HG03342 (cell line): ENCODE results near the gene UBE2F.

Experiments
- ATAC-seq: cut with Tn5 transposase; IDR thresholded peaks from one replicate; pipeline ENCODE4 v1.9.1; 2021; ENCODE audit warnings: mild to moderate bottlenecking, moderate library complexity; ENCODE audit not compliant: unreplicated experiment

UBE2F gene

DNA sequence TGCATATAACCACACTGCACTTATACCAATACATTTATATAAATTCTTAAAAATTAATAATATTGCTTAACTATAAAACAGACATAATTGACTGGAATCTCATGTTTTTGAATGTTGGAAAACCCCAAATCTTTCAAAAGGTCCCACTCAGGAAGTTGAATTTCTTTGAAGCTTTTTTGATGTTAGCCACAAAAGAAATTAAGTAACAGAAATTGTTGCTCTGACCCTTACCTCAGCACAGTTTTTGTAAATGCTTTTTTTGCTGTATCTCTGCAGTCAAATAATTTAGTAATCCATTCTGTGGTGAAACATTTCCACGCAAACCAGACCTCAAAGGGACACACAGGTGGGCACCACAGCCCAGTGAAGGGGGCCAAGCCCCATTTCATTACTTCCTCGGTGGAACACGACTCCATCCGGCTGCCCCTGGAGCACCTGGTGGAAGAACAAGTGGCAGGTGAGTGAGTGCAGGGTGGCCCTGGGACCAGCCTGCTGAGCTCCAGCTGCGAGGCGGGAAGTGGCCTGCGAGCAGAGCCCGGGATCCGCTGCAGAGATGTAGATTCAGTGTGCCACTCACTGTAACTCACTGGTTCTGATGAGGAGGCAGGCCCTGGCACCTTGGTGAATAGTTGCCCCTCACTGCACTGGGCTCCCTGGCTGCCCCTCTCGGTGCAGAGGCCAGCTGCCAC, 102.4 kb downstream of the UBE2F start:
- ATAC-seq = no peak

DNA sequence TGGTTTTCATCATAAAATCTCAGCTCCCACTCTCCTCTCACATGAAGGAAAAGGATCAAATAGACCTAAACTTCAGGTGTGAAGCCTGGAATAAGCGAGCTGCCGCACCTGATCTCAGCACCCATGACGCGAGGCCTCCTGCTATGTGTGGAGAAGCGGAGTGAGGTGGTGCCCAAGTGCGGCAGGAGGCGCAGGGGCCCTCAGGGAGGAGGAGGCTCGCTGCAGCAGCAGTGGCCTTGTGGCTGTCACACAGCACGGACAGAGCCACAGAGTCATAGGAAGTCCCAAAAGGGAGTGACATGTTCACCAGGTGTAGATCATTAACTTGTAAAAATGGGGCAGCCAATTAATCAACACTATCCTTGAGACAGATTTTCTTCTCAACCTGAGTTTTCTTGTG, 103.1 kb downstream of the UBE2F start:
- no peak for ATAC-seq

DNA sequence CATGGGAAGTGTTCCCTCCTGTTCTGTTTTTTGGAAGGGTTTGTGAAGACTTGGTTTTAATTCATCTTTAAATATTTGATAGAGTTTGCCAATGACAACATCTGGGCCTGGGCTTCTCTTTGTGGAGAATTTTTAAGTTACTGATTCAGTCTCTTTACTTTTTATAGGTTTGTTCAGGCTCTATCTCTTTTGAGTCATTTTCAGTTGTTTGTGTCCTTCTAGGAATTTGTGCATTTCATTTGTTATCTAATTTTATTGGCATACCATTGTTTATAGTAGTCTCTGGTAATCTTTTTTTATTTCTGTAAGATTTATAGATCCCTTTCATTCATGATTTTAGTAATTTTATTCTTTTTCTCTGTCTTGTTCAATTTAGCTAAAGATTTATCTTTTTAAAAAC, 108.6 kb downstream of the UBE2F start:
- no peak for ATAC-seq

DNA sequence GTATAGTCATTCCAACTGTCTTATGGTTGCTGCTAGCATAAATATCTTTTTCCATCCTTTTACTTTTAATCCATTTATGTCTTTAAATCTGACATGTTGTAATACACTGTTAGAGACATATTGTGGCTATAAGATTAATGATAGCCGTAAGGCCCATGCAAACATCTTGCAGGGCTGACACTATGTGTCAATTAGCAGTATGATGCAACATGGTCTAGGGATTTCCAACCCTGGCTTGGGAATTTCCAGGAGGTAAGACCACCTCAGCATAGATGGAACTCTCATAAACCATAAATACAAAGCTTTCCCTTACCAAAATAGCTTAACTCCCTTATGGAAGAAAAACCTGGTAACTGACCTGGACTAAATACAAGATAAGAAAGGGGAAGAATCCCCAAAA, 110.5 kb downstream of the UBE2F start:
- no peak for ATAC-seq

DNA sequence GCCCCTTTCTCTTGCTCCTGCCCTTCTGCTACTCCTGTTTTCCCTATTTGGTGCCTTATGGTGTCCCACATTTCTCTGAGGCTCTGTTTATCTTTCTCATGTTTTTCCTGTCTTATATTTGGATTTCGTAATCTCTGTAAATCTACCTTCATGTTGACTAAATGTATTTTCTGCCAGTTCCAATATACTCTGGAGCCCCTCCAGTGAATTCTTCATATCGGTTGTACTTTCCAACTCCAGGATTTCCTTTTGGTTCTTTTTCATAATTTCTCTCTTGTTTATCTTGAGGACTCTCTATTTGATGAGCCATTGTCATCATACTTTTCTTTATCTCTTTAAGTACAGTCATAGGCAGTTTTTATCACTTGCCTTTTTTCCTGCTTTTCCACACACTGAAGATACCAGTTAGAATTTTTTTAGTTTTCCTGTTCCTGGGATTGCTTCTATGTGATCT, 113.1 kb downstream of the UBE2F start:
- ATAC-seq = no peak

DNA sequence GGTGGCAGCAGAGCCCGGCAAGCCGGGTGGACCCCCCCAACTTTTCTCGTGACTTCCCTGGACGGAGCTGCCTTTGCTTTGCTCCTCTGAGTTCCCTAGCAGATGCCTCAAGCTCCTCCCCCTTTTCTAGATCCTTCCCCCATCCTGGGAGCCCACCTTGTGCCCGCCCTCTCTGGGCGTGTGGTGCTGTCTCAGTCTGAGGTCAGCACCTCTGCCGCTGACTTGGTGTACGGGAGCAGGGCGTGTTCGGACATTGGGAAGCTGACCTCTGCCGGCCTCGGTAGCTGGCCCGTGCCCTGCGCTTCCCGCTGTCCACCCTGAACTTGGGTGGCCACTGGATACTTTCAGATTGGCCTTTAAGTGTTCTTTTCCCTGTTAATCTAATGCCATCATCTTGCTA, 113.7 kb downstream of the UBE2F start:
- ATAC-seq = no peak

DNA sequence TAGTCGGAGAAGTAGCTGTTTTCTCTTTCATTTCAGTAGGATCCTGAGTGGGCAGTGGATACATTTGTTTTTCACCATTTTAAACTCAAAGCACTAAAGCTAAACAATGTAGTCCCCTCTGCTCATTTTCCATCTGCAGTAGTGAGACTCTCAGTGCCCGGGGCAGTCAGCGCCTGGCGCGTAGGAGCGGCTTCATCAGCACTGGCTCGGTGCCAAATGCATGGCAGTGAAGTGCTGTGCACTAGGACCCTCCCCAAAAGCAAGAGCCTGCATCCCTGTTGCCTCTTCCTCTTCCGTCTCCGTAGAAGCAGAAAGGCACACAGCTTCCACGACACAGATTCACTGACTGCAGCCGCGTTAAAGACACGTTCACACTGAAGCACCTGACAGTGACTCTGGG, 114.3 kb downstream of the UBE2F start:
- ATAC-seq = no peak

DNA sequence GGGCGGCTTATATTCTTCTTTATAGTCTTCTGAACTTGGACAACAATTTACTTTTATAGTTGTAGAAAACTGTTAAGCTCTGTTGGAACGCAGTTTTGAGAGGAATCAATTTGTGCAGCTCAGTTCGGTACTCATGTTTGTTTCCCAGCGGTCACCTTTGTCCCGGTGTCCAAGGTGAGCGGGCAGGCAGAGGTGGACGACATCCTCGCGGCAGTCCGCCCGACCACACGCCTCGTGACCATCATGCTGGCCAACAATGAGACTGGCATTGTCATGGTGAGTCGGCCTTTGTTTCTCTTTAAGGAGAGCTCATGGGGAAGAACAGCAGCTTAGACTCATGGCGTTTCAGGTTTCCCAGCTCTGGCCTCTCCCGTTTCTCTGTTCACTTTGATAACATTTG, 114.7 kb downstream of the UBE2F start:
- ATAC-seq = no peak

DNA sequence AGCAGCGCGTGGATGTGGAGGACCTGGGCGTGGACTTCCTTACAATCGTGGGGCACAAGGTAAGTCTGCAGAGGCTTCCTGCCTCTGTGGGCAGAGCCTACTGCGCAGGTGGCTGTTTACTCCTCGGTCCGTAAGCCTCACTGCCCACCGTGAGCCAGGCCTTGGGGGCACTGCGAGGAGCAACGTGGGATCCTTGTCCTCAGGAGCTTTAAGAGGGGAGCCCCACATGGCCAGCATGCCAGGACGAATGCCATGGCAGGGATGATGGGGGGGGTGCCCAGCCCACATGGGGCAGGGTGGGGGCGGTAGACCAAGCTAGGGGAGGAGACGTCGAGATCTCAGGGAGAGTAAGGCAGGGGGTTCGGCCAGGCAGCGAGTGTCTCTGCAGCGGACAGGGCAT, 115.3 kb downstream of the UBE2F start:
- ATAC-seq = no peak

DNA sequence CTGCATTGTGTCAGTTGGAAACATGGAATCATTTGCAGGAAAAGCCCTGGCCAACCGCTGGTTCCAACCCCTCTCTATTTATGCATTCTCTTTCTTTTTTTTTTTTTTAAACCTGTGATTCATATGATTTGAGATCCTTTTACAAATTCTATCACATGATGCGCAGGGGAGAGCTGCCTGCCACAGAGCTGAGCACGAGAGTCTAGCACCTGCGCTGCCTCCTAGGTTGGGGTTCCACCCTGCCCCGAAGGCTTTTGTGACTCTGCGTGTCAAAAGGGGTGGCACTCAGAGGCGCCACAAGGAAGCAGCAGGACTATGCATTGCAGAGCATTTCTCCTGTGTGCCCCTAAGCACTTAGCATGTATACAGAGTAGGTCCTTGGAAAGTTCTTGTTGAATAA, 116.0 kb downstream of the UBE2F start:
- ATAC-seq = no peak

DNA sequence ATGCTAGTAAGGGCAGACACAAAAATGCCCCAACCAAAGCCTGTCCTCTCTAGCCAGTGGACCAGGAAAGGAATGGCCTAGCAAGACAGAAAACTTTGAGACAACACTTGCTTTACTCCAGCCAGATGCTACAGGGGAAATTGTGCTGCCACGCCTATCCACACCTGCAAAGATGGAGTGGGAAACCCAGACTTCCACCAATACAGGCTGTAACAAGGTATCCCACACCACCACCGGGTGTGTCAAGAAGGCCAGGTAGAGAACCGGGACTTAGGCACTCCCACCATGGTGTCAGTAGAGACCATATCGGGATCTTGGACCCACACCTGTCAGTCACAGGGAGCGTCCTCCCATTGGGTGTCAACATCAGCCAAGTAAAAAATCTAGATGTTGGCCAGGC, 117.1 kb downstream of the UBE2F start:
- no peak for ATAC-seq

DNA sequence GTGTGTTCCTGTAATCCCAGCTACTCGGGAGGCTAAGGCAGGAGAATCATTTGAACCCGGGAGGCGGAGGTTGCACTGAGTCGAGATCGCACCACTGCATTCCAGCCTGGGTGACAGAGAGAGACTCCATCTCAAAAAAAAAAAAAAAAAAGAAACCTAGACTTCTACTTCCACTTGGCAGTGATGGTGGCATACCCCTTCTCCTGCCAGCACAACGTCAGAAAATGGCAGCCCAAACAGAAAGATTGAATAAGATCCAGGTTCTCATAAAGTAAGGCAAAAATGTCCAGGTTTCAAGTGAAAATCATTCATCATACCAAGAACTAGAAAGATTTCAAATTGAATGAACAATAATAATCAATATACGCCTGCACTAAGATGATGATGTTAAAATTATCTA, 117.9 kb downstream of the UBE2F start:
- no peak for ATAC-seq

DNA sequence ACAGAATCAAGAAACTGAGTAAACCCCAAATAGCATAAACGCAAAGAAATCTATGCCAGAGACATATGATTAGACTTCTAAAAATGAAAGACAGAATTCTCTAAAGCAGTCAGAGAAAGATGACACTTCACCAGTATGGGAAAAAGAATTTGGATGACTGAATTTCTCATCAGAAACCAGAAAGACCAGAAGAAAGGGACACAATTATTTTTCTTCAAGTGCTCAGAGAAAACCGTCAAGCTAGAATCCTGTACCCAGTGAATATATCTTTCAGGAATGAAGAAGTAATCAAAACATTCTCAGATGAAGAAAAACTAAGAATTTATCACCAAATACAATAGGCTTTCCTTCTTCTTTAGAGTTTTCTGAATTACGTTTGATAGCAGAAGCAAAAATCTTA, 119.1 kb downstream of the UBE2F start:
- no peak for ATAC-seq

DNA sequence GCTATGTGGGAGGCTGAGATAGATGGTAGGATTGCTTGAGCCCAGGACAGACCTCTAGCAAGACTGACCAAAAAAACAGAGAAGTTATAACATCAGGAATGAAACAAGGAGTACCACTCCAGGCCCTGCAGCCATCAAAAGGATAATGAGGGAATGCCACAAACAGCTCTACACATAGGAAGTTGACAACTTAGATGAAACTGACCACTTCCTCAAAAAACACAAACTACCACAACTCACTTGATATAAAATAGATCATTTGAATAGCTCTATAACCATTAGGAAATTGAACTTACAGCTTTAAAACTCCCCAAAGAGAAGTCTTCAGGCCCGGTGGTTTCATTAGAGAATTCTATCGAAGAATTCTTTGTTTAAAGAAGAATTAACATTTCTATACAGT, 120.4 kb downstream of the UBE2F start:
- no peak for ATAC-seq

DNA sequence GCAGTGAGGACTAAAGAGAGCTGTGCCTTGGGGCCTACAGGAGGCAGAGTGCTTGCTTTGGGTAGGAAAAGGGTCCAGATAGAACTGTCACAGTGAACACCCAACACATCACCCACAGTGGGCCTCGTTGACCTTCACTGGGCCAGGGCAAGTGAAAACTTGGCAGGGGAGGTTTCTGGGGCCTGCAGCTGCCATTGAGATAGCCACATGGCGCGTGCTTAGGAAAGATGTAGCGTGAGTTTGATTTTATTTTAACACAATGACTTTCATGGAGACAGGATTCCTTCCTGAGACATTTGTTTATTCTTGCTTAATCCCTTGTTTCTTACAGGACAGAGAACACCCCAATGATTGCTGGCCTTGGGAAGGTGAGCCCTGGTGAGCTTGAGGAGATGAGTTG, 124.1 kb downstream of the UBE2F start:
- no peak for ATAC-seq

DNA sequence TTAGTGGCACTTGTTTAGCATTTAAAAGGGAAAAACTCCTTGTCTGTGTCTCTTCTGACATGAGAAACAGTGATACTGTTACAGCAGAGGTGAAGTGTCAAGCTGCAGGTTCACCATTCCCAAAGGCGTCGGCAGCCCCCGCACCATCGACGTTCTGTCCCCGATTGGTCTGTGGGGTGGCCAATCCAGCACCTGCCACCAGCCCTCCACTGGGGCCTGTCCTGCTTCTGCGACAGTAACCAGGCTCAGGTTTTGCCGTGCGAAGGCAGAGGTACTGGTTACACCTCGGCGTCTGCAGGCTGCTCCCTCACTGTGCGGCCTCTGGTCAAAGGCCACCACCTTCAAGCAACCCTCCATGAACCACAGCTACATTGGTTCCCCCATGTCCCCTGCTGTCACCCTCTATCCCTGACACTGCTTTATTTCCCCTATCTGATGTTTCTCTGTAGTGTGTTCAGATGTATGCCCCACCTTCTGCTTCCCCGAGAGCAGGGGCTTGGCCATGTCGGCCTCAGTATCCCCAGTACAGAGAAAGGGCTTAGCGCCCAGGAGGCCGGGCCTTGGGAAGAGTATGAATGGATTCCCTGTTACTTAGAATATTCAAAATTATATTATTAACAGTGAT, 124.7 kb downstream of the UBE2F start:
- ATAC-seq = no peak
